OCI-LY3 (cell line): ENCODE data around the gene FUT7.

Source experiments
- EZH2phosphoT487 ChIP-seq: fragments of 200-600 bp; shearing (Covaris generic); IDR thresholded peaks from 2 replicates; pipeline ENCODE4 v1.6.1; 2018; ENCODE audit warnings: antibody characterized with exemption, mixed run types, low read depth
- TF ChIP-seq, protein P1 (sequence below): fragments of 200-600, 300-600 bp; sonication (generic); IDR thresholded peaks from 2 replicates; pipeline ENCODE4 v1.5.1; 2014; ENCODE audit warnings: antibody characterized with exemption, low read length, low read depth

DNA sequence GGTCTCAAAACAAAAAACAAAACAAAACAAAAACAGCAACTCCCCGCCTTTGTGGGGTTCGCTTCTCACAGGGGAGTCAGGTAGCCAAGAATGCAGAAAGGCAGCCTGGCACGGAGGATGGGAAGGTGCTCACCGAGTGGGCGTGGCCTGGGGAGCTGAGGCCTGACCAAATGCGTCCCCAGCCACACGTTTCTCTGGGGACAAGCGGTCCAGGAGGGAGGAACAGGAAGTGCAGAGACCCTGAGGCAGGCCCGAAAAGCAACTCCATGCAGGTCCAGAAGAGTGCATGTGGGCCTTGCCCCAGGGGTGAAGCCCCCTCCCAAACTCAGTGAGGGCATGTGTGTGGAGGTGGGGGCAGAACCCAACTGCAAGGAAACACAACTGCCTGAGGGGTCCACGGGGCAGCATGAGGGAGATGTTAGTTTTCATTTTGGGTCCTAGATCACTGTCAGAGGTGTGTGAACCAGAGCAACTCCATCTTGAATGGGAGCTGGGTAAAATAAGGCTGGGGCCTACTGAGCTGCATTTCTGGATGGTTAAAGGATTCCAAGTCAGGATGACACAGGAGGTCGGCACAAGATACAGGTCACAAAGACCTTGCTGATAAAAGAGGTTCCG lies 42.9 kb upstream of the FUT7 start:
- TF ChIP-seq, protein P1, sequence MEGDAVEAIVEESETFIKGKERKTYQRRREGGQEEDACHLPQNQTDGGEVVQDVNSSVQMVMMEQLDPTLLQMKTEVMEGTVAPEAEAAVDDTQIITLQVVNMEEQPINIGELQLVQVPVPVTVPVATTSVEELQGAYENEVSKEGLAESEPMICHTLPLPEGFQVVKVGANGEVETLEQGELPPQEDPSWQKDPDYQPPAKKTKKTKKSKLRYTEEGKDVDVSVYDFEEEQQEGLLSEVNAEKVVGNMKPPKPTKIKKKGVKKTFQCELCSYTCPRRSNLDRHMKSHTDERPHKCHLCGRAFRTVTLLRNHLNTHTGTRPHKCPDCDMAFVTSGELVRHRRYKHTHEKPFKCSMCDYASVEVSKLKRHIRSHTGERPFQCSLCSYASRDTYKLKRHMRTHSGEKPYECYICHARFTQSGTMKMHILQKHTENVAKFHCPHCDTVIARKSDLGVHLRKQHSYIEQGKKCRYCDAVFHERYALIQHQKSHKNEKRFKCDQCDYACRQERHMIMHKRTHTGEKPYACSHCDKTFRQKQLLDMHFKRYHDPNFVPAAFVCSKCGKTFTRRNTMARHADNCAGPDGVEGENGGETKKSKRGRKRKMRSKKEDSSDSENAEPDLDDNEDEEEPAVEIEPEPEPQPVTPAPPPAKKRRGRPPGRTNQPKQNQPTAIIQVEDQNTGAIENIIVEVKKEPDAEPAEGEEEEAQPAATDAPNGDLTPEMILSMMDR, result no peak
- no peak for TF ChIP-seq EZH2phosphoT487
